K562 (cell line): ENCODE results near the gene LRFN3. TPM values are rescaled to one million over a fixed set of nuclear protein-coding genes. Genes with fewer than 3 reads are reported as not detected.

Experiments used
- ERF ChIP-seq: fragments of 450-650 bp; formaldehyde crosslinking; IDR thresholded peaks from 2 replicates; pipeline ENCODE4 v1.4.0; 2020; ENCODE audit warnings: mild to moderate bottlenecking, mixed read lengths
- ESRRA ChIP-seq: fragments of 450-650 bp; IDR thresholded peaks from 2 replicates; pipeline ENCODE4 v1.6.1; 2014; ENCODE audit warnings: low read depth, mild to moderate bottlenecking, moderate library complexity, borderline replicate concordance
- ETV5 ChIP-seq: sonication (generic); formaldehyde crosslinking; IDR thresholded peaks from 2 replicates; pipeline ENCODE4 v1.4.0; 2020; ENCODE audit warnings: low read depth, mild to moderate bottlenecking, missing genetic modification reagents
- PHB ChIP-seq: fragments of 250-450 bp; sonication (Bioruptor Pico); IDR thresholded peaks from 2 replicates; pipeline ENCODE4 v1.5.0; 2021
- RBM25 ChIP-seq: fragments of 200-400 bp; formaldehyde crosslinking; IDR thresholded peaks from 2 replicates; pipeline ENCODE4 v1.6.1; 2018; ENCODE audit warnings: low read length, low read depth, moderate library complexity; ENCODE audit not compliant: severe bottlenecking
- STAT5A ChIP-seq: IDR thresholded peaks from 2 replicates; pipeline ENCODE4 v1.6.1; 2012; ENCODE audit warnings: low read length, inconsistent platforms, borderline replicate concordance
- polyA plus RNA-seq, 8 experiments: library from polyadenylated mRNA; depleted of rRNA in 4 of 8; stranded (reverse) in 5 of 8; unstranded in 3 of 8; fragments of >200 nt; fragmentation: Nextera tagmentation in 2 of 8; fragmentation: Illumina TruSeq in 1 of 8; extraction: Ambion mirVana in 2 of 8; extraction: Trizol in 1 of 8; gene quantifications; 2 replicates each; pipeline versions ENCODE4 v1.2.1 to v1.2.3, GENCODE V29; 2011 to 2014; ENCODE audit warnings: inconsistent platforms in 1 of 8, missing spikeins in 1 of 8
- total RNA-seq, 7 experiments: library from RNA; depleted of rRNA in 6 of 7; stranded (reverse); fragments of >200 nt in 6 of 7; fragmentation: Illumina TruSeq in 2 of 7; extraction: Trizol in 2 of 7; gene quantifications; 2 replicates each; pipeline versions ENCODE4 v1.2.1 to v1.2.3, GENCODE V29; 2011 to 2021; ENCODE audit warnings: low replicate concordance in 1 of 7
- TF ChIP-seq, protein P1 (sequence below), 2 experiments: fragments of 450-650 bp; IDR thresholded peaks; 2 replicates each; pipeline ENCODE4 v1.6.1; 2016; ENCODE audit warnings: mild to moderate bottlenecking in 2 of 2, borderline replicate concordance in 1 of 2, low read depth in 1 of 2, moderate library complexity in 1 of 2
- TF ChIP-seq, protein P2 (sequence below): sonication (generic); formaldehyde crosslinking; IDR thresholded peaks from 2 replicates; pipeline ENCODE4 v1.8.0; 2022; ENCODE audit warnings: missing genetic modification reagents, mild to moderate bottlenecking, borderline replicate concordance

LRFN3 gene
- total and polyA plus RNA-seq, 9 of the 15 experiments (the other 6 are each of a cell fraction or from before 2014, with no cell fraction given), result 0.03 to 0.12 (median 0.11) TPM; not detected in 6

DNA sequence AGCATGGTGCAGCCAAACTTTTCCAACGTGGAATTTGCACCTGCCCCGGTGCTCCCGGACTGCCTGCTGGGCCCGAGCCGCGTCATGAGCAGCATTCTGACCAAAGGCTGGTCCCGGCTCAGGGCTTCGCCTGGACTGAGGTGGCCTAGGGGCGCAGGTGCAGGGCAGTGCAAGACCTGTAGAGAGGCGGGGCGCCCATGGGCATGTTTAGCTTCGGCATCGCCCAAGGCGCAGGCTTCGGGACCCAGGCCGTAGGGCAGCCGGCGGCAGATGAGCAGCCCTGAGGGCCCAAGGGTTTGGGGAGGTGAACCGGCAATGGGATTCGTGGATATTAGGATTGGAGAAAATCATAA, 23.8 kb downstream of the LRFN3 start (continued):
- TF ChIP-seq, protein P1, sequence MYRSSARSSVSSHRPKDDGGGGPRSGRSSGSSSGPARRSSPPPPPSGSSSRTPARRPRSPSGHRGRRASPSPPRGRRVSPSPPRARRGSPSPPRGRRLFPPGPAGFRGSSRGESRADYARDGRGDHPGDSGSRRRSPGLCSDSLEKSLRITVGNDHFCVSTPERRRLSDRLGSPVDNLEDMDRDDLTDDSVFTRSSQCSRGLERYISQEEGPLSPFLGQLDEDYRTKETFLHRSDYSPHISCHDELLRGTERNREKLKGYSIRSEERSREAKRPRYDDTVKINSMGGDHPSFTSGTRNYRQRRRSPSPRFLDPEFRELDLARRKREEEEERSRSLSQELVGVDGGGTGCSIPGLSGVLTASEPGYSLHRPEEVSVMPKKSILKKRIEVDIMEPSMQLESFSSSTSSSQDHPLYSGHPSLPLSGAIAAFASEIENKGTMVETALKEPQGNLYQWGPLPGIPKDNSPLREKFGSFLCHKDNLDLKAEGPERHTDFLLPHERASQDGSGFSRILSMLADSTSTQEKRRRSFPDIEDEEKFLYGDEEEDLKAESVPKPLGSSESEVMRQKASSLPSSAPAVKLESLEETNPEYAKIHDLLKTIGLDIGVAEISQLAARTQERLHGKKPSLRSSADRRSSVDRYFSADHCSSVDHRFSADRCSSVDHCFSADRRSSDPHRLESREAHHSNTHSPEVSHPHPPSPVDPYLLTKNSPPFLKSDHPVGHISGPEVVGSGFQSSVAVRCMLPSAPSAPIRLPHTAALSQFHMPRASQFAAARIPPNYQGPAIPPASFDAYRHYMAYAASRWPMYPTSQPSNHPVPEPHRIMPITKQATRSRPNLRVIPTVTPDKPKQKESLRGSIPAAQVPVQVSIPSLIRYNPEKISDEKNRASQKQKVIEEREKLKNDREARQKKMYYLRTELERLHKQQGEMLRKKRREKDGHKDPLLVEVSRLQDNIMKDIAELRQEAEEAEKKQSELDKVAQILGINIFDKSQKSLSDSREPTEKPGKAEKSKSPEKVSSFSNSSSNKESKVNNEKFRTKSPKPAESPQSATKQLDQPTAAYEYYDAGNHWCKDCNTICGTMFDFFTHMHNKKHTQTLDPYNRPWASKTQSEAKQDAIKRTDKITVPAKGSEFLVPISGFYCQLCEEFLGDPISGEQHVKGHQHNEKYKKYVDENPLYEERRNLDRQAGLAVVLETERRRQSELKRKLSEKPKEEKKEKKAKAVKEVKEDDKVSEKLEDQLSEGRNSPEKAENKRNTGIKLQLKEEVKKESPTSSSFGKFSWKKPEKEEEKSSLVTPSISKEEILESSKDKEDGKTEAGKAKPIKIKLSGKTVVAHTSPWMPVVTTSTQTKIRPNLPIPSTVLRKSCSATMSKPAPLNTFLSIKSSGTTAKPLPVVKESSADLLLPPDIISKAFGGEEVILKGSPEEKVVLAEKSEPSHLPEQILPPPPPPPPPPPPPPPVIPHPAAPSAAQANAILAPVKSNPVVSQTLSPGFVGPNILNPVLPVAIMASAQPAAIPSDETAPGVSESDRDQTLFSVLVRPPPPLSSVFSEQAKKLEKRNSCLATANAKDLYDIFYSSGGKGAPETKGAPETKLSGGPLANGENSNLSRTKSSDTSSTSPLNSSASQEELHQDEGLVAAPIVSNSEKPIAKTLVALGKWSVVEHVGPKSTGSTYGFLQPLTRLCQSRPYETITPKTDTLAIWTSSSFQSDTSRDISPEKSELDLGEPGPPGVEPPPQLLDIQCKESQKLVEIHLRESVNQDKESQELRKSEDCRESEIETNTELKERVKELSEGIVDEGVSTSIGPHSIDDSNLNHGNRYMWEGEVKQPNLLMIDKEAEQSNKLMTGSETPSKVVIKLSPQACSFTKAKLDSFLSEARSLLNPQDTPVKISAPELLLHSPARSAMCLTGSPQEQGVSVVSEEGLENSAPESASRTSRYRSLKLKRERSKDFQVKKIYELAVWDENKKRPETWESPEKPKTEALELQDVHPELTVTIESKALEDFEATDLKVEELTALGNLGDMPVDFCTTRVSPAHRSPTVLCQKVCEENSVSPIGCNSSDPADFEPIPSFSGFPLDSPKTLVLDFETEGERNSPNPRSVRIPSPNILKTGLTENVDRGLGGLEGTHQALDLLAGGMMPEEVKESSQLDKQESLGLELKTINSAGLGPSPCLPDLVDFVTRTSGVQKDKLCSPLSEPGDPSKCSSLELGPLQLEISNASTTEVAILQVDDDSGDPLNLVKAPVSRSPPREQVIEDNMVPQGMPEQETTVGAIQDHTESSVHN (IDR thresholded peaks at IDR 0.05; ENCODE audit: borderline replicate concordance in 1 of 2, low read depth in 1 of 2), result no peak
- TF ChIP-seq ETV5 (CRISPR knock-in tag) (no peak), STAT5A (no peak), ESRRA (no peak), PHB (CRISPR knock-in tag) (no peak), ERF (CRISPR knock-in tag) (no peak), RBM25 (no peak)
- TF ChIP-seq, protein P2, sequence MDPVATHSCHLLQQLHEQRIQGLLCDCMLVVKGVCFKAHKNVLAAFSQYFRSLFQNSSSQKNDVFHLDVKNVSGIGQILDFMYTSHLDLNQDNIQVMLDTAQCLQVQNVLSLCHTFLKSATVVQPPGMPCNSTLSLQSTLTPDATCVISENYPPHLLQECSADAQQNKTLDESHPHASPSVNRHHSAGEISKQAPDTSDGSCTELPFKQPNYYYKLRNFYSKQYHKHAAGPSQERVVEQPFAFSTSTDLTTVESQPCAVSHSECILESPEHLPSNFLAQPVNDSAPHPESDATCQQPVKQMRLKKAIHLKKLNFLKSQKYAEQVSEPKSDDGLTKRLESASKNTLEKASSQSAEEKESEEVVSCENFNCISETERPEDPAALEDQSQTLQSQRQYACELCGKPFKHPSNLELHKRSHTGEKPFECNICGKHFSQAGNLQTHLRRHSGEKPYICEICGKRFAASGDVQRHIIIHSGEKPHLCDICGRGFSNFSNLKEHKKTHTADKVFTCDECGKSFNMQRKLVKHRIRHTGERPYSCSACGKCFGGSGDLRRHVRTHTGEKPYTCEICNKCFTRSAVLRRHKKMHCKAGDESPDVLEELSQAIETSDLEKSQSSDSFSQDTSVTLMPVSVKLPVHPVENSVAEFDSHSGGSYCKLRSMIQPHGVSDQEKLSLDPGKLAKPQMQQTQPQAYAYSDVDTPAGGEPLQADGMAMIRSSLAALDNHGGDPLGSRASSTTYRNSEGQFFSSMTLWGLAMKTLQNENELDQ, result no peak
